Renal cortex interstitium (tissue), 11 donors: ENCODE results near the gene CCSER2. TPM values are rescaled to one million over a fixed set of nuclear protein-coding genes. Genes with fewer than 3 reads are reported as not detected.
A peak's percentile ranks its signal among the peaks of the same experiment; 100 is the strongest.
"Not testable (repeated sequence)": the region's sequence is repeated elsewhere in the genome, so short reads cannot be mapped to it uniquely, and the experiment has no call there.

ENCODE experiments used
- DNase-seq, 11 donors: peaks; one replicate each; pipeline ENCODE4 v3.0.0-alpha.2; 2013; ENCODE audit warnings: low read depth in 9 of 11, low spot score in 4 of 11; ENCODE audit errors: extremely low read depth in 1 of 11
- polyA plus RNA-seq, 3 donors: library from polyadenylated mRNA; unstranded; fragments of 120-200 nt; gene quantifications; one replicate each; pipeline ENCODE4 v1.2.1, GENCODE V29; 2013; ENCODE audit not compliant: insufficient read length in 3 of 3

Gene CCSER2
- polyA plus RNA-seq, 3 donors, result 25.9 to 28.6 (median 28.6) TPM

- no peak for DNase-seq
These were observed 20.4 kb upstream of the CCSER2 start for GRCh38 chr10:84308021-84308420.

DNA sequence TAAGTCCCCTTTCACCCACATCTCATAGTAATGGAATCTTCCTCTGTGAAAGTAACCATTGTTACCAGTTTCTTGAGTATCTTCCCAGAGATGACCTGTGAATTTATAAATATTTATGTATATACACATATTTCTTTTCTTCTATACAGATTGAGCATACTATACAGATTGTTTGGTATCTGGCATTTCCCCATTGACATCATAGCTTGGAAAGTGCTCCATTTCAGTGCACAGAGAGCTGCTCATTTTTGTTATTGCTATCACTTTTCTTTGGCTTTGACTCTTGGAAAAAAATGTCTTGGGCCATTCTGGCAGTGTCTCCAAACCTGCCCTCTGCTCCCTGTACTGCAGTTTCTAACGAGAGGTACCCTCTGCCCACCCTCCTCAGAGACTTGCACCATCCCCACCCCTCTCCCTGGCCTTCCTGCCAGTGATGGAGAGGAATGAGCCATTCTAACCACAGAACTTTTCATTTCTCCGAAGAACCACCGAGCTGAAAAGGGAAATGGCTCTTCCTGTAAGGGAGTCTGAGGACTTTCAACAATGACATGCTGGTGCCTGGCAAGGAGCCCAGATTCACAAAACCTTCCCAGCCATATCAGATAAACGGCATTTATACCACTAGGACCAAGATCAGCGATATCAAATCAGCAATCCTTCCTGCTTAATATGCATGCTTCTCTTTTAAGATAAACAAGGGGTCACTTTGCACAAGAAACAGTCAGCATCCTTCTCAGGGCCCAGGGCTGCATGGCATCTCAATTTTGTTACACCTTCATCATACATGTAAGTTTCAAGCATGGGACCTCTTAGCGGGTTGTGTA lies 19.7 kb upstream of the CCSER2 start:
- peak in 1 of 11 donors; percentile 9 for DNase-seq

DNA sequence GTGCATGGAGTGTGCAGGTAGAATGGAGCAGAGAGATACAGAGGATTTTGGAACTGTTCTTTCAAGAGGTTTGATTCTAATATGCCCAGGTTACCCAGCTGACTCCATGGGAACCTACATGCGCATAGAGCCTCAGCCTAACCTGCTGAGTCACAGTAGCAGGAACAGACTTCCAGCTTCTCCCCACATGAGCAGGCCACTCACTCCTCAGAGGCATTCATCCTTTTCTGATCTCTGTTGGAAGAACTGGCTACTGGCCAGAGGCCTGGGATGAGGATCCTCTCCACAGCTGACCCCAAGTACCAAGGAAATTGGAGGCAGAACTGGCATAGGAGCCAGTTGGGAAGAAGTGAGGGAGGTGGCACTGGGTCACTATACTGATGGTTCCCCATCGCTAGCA lies 17.9 kb upstream of the CCSER2 start:
- DNase-seq, result no peak

GRCh38 chr10:84311576-84311975 lies 16.8 kb upstream of the CCSER2 start:
- DNase-seq, result no peak

GRCh38 chr10:84312816-84313215 lies 15.6 kb upstream of the CCSER2 start:
- no peak for DNase-seq

DNA sequence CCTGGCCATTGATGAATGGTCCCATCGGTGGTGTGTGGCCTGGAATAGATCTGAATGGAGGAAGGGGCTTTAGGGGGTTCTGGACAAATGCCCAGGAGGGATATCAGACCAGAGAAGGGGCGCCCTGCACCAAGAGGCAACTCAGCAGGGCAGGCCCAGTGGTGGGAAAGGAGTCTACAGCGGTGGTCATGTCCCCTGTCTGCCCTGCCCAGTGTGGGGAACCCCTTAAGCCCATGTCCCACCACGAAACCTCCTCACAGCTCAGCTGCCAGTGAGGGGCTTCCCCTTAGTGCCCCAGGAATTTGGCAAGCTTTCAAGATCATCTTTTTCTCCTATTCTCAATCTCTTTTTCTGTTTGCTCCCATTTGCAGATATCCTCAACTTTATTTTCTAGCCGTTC lies 14.1 kb upstream of the CCSER2 start:
- no peak for DNase-seq

GRCh38 chr10:84317174-84317573 lies 11.2 kb upstream of the CCSER2 start:
- no peak for DNase-seq

DNA sequence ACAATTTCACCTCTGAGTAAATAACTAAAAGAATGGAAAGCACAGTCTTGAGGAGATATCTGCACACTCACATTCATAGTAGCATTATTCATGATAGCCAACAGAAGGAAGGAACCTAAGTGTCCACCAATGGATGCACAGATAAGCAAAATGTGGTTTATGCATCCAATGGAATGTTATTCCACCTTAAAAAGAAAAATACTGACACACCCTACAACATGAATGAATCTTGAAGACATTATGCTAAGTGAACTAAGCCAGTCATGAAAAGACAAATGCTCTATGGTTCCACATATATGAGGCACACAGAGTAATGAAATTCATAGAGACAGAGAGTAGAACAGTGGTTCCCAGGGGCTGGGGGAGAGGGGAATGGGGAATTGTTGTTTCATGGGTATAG lies 6.5 kb upstream of the CCSER2 start:
- DNase-seq, result no peak

DNA sequence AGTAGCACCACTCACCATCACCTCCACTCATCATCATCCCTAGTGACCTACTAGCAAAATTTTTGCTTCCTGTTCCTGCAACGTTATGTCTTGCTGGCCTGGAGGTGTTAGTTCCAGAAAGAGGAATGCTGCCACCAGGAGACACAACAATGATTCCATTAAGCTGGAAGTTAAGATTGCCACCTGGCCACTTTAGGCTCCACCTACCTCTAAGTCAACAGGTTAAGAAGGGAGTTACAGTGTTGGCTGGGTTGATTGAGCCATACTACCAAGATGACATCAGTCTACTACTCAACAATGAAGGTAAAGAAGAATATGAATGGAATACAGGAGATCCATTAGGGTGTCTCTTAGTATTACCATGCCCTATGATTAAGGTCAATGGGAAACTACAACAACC lies 4.8 kb upstream of the CCSER2 start:
- not testable (repeated sequence) for DNase-seq

- DNase-seq, result not testable (repeated sequence)
These were observed 1.4 kb upstream of the CCSER2 start for GRCh38 chr10:84326995-84327394.

DNA sequence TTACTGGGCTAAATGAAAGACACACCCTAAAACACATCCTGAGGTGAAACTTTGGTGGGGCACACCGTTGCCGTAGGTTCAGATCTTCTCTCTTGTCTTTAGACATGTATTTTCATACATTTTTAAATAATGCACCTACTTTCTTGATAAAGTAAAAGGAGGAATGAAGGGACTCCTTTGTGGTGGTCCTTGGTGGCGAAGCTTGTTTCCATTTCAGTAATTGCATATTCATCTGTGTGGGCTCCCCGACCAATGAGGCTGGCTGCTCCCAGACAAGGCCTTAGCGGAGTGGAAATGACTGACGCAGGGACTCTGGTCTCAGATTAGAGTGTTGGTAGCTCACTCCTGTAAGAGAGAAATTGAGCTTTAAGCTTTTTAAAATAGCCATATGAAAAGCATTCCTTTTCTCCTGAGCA lies 815 bp downstream of the CCSER2 start:
- DNase-seq, result peak in 7 of 11 donors; percentile 2 to 15 (median 13)

GRCh38 chr10:84329986-84330651 lies 1.7 kb downstream of the CCSER2 start:
- DNase-seq, result no peak

DNA sequence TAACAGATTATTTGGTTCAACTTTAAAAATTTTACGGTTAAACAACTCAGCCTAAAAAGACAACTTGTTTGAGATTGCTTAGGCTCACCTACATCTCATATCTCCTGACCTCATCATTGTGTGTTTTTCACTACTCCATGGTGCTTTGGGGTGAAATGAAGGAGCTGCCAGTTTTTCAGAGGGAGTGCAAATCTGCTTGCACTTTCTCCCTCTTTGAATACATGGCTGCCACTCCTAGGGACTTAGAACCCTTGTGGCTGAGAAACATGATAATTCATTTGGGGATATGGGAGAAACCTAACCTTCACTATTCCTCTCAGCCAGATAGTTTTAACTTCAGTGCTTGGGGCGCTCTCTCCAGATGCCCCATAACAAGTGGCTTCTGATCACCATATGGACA lies 2.7 kb downstream of the CCSER2 start:
- no peak for DNase-seq

GRCh38 chr10:84333864-84334451 lies 5.6 kb downstream of the CCSER2 start:
- no peak for DNase-seq

DNA sequence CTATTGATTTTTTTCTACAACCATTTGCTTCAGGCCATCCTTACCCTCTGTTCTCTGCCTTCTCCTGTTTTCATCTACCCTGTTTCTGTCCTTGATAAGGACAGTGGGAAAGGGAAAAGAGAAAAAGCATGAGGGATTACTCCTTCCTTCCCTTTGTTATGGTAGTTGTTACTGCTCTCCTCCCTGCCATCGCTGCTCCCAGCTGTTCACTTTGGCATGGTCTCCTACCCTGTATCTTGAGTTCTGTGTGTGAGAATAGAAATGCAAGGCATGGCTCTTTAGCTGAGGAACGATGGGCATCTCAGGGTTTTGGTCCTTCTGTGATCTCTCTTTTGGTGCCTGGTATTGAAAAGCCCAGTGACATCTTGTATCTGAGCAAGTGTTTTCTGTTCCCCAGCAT lies 6.4 kb downstream of the CCSER2 start:
- DNase-seq, result no peak

DNA sequence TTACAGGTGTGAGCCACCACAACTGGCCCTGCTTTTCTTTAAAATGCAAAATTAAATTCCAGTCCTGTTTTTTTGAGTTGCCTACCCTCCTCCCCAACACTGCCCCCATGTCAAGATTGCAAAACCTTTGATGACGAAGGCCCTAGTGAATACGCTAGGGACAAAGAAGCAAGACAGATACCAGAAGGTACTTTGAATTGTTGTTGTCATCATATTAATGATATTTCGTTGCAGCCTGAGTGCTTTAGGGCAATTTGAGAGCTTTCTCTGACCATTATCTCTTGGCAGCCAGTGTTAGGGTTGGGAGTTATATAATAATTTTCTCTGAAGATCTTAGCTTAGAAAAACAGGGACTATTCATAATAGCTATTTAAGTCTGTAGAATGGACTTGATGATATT lies 7.1 kb downstream of the CCSER2 start:
- DNase-seq, result no peak

- no peak for DNase-seq
These were observed 8.2 kb downstream of the CCSER2 start for GRCh38 chr10:84336406-84337090.

- no peak for DNase-seq
These were observed 8.8 kb downstream of the CCSER2 start for GRCh38 chr10:84337199-84337598.

DNA sequence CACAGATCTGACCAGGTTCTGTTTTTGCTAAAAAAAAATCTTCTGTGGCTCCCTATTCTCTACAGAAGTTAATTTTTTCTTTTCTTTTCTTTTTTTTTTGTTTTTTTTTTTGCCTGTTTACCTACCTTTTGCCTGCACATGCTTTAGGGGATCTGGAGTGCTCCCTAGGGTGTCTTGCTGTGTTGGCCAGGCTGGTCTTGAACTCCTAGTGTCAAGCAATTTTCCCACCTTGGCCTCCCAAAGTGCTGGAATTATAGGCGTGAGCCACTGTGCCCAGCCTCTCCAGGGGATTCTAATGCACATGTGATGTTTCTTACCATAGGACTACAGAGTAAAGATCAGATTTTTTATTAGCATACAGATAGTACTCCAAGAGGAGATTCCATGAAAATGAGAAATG lies 10.6 kb downstream of the CCSER2 start:
- DNase-seq, result no peak

DNA sequence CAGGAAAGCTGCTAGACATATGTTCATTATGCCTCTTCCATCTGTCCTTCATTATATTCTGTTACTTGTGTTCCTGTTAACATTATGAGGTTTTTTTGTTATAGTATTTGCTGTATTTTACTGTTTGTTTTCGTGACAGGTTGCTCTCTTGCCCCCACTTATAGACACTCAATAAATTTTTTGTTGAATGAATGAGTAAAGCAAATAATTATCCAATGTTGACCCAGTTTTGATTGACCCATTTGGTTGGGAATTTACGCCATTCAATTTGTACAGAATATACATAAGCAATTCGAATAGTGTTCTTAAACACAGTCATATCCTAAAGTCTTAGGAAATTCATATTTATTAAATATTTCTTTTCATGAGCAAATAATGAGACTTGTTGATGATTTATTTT lies 11.8 kb downstream of the CCSER2 start:
- no peak for DNase-seq
